Breast epithelium (tissue), 4 donors: Measurements from ENCODE around the gene TCP10L. TPM values are rescaled to one million over a fixed set of nuclear protein-coding genes. Genes with fewer than 3 reads are reported as not detected.
"Not testable (repeated sequence)": the region's sequence is repeated elsewhere in the genome, so short reads cannot be mapped to it uniquely, and the experiment has no call there.

Experiments used
- DNase-seq, 2 donors: peaks; one replicate each; pipeline ENCODE4 v3.0.0-alpha.2; 2019; ENCODE audit warnings: low spot score in 2 of 2
- H3K27ac ChIP-seq, 2 donors: fragments of 200-600 bp; sonication (generic) in 1 of 2; one replicate each; pipeline ENCODE4 v1.5.1; 2016 to 2019; ENCODE audit warnings: mild to moderate bottlenecking in 1 of 2
- H3K27me3 ChIP-seq, 2 donors: fragments of 200-600 bp; sonication (generic) in 1 of 2; one replicate each; pipeline versions ENCODE4 v1.5.1 to v1.6.0; 2017 to 2019; ENCODE audit warnings: control low read depth in 1 of 2, mild to moderate bottlenecking in 1 of 2
- H3K36me3 ChIP-seq: fragments of 200-600 bp; one replicate; pipeline ENCODE4 v1.5.1; 2019
- H3K4me1 ChIP-seq, 2 donors: fragments of 200-600 bp; sonication (generic); one replicate each; pipeline ENCODE4 v1.5.1; 2016 to 2019; ENCODE audit warnings: control low read depth in 1 of 2
- H3K4me3 ChIP-seq, 3 donors: fragments of 200-600 bp; sonication (generic); 1 replicate in 2 of 3; 2 replicates in 1 of 3; pipeline ENCODE4 v1.5.1; 2016 to 2019; ENCODE audit warnings: mild to moderate bottlenecking in 3 of 3, moderate library complexity in 2 of 3
- H3K9me3 ChIP-seq, 2 donors: fragments of 200-600 bp; sonication (generic) in 1 of 2; one replicate each; pipeline ENCODE4 v1.5.1; 2016 to 2019; ENCODE audit warnings: control low read depth in 1 of 2
- CTCF ChIP-seq, 3 donors: fragments of 450-650 bp; IDR thresholded peaks; one replicate each; pipeline ENCODE4 v1.5.1; 2016 to 2017; ENCODE audit warnings: antibody characterized with exemption in 3 of 3, mild to moderate bottlenecking in 3 of 3, moderate library complexity in 3 of 3
- POLR2A ChIP-seq: fragments of 450-650 bp; IDR thresholded peaks from one replicate; pipeline ENCODE4 v1.6.1; 2016; ENCODE audit warnings: antibody characterized with exemption, mild to moderate bottlenecking, moderate library complexity
- POLR2AphosphoS5 ChIP-seq, 3 donors: sonication (generic); formaldehyde crosslinking; IDR thresholded peaks; one replicate each; pipeline ENCODE4 v1.6.1; 2017; ENCODE audit warnings: antibody characterized with exemption in 3 of 3
- intact Hi-C: fragments of 100-400 bp; cut with DNase I; formaldehyde crosslinking; loops from one replicate; pipeline ENCODE4 v1.15.1; 2023; ENCODE audit warnings: low total_unique reads
- total RNA-seq, 3 donors: library from RNA; depleted of rRNA; stranded (reverse); fragments of >200 nt; gene quantifications; one replicate each; pipeline ENCODE4 v1.1.0, GENCODE V29; 2016

Gene TCP10L
- total RNA-seq, 3 donors from 2014 or later = 0.48 to 0.73 (median 0.66) TPM

- Histone ChIP-seq H3K4me3 (no peak overlapping the region), H3K4me1 (no peaks in the 10 kb centered on the region), H3K9me3 (no peaks in the 10 kb centered on the region), H3K27ac (no peak overlapping the region), H3K36me3 (no peaks in the 10 kb centered on the region), H3K27me3 (no peaks in the 10 kb centered on the region)
- DNase-seq = no peak
- intact Hi-C loops = no loop called here
- no peak for TF ChIP-seq CTCF (IDR thresholded peaks at IDR 0.05)
- no peak for TF ChIP-seq POLR2A
- TF ChIP-seq POLR2AphosphoS5 (IDR thresholded peaks at IDR 0.05) = no peak
These were observed 41.3 kb downstream of the TCP10L start for GRCh38 chr21:32543975-32544374.

GRCh38 chr21:32543056-32543455 lies 42.3 kb downstream of the TCP10L start:
- H3K4me1 ChIP-seq, H3K4me3 ChIP-seq, H3K27me3 ChIP-seq, H3K27ac ChIP-seq, H3K9me3 ChIP-seq, H3K36me3 ChIP-seq, intact Hi-C loops, DNase-seq: not testable (repeated sequence)

- no peak for DNase-seq
- no peaks in the 10 kb centered on the region for H3K4me1 ChIP-seq
- no peaks in the 10 kb centered on the region for H3K9me3 ChIP-seq
- TF ChIP-seq CTCF (IDR thresholded peaks at IDR 0.05) = no peak
- TF ChIP-seq POLR2A = no peak
- no peak overlapping the region for H3K4me3 ChIP-seq
- no peaks in the 10 kb centered on the region for H3K27me3 ChIP-seq
- H3K27ac ChIP-seq = no peak overlapping the region
- intact Hi-C loops = no loop called here
- no peaks in the 10 kb centered on the region for H3K36me3 ChIP-seq
These were observed 45.9 kb downstream of the TCP10L start for GRCh38 chr21:32539378-32539777.

DNA sequence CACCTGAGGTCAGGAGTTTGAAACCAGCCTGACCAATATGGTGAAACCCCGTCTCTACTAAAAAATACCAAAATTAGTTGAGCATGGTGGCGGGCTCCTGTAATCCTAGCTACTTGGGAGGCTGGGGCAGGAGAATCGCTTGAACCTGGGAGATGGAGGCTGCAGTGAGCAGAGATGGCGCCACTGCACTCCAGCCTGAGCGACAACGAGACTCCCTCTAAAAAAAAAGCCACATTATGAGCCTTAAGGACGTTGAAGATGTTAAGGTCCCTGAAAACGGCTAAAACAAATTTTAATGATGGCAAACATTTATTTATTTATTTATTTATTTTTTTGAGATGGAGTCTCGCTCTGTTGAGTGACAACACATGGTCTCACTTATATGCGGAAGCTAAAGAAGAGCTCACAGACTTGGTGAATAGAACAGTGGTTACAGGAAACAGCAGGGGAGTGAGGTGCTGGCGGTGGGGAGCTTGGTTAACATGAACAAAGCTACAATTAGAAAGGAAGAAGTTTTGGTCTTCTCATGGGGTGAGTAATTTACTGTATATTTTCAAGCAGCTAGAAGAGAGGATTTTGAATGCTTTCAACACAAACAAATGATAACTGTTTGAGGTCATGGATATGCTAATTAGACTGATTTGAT lies 47.1 kb downstream of the TCP10L start:
- Histone ChIP-seq H3K9me3 (no peaks in the 10 kb centered on the region), H3K27me3 (no peaks in the 10 kb centered on the region), H3K36me3 (no peaks in the 10 kb centered on the region), H3K4me1 (no peaks in the 10 kb centered on the region), H3K4me3 (no peak overlapping the region), H3K27ac (no peak overlapping the region)
- intact Hi-C loops = no loop called here
- TF ChIP-seq POLR2A (no peak), CTCF (IDR thresholded peaks at IDR 0.05) (no peak), POLR2AphosphoS5 (IDR thresholded peaks at IDR 0.05) (no peak)
- DNase-seq = no peak

DNA sequence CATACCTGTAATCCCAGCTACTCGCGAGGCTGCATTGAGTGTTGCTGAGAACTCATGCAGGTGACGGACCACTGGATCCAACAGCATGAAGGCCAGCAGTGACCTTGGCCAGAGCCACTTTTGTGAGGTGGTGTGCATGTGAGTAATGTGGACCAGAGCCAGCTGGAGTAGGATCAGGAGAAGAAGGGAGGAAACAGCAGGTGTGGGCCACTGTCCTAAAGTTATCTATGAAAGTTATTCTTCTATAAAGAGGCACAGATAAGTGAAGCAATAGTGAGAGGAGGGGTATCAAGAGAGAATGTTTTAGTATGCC lies 47.8 kb downstream of the TCP10L start:
- intact Hi-C loops = no loop called here
- H3K4me1 ChIP-seq = no peaks in the 10 kb centered on the region
- no peak overlapping the region for H3K4me3 ChIP-seq
- no peaks in the 10 kb centered on the region for H3K36me3 ChIP-seq
- TF ChIP-seq CTCF (IDR thresholded peaks at IDR 0.05) (no peak), POLR2AphosphoS5 (IDR thresholded peaks at IDR 0.05) (no peak)
- no peak overlapping the region for H3K27ac ChIP-seq
- no peak for DNase-seq
- H3K27me3 ChIP-seq = no peaks in the 10 kb centered on the region
- H3K9me3 ChIP-seq = no peaks in the 10 kb centered on the region

DNA sequence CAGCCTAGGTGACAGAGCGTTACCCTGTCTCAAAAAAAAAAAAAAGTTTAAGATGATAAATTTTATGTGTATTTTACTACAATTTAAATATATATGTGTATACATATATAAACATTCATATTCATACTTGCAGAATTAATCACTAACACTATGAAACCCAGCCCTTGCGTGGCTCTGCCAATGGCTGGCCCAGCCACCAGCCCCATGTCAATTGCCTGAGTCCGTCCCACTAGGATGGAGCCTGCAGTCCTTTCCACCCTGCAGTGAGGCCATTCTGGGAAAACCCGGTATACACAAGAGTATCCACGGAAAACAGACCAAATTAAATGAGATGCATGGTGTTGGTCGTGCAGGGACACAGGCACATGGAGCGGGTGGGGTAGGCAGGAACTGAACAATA lies 49.7 kb downstream of the TCP10L start:
- intact Hi-C loops = no loop called here
- Histone ChIP-seq H3K4me3 (no peak overlapping the region), H3K4me1 (no peaks in the 10 kb centered on the region), H3K27ac (no peak overlapping the region), H3K9me3 (no peaks in the 10 kb centered on the region), H3K36me3 (no peaks in the 10 kb centered on the region), H3K27me3 (no peaks in the 10 kb centered on the region)
- no peak for DNase-seq
- TF ChIP-seq POLR2A = no peak
- no peak for TF ChIP-seq CTCF (IDR thresholded peaks at IDR 0.05)
- no peak for TF ChIP-seq POLR2AphosphoS5 (IDR thresholded peaks at IDR 0.05)
